ENCODE results near the gene PPP2R2B.

Gene PPP2R2B

DNA sequence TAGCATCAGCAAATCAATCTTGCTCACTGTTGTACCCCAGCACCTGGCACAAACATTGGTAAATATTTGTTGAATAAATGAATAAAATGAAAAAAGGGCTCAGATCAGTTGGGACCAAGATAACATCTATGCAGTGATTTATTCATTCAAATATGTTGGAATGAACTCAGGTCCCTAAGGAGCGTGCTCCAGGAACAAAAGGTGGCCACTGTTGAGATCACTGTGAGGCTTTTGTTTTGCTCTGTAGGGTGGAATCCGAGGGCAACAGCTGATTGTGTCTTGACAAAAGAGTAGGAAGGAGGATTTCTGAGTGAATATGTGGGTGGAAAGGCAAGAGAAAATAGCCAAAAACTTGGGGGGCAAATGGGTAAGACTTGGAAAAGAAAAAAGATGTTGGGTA is 89.7 kb downstream of the PPP2R2B start:
- TF ChIP-seq, protein P1, sequence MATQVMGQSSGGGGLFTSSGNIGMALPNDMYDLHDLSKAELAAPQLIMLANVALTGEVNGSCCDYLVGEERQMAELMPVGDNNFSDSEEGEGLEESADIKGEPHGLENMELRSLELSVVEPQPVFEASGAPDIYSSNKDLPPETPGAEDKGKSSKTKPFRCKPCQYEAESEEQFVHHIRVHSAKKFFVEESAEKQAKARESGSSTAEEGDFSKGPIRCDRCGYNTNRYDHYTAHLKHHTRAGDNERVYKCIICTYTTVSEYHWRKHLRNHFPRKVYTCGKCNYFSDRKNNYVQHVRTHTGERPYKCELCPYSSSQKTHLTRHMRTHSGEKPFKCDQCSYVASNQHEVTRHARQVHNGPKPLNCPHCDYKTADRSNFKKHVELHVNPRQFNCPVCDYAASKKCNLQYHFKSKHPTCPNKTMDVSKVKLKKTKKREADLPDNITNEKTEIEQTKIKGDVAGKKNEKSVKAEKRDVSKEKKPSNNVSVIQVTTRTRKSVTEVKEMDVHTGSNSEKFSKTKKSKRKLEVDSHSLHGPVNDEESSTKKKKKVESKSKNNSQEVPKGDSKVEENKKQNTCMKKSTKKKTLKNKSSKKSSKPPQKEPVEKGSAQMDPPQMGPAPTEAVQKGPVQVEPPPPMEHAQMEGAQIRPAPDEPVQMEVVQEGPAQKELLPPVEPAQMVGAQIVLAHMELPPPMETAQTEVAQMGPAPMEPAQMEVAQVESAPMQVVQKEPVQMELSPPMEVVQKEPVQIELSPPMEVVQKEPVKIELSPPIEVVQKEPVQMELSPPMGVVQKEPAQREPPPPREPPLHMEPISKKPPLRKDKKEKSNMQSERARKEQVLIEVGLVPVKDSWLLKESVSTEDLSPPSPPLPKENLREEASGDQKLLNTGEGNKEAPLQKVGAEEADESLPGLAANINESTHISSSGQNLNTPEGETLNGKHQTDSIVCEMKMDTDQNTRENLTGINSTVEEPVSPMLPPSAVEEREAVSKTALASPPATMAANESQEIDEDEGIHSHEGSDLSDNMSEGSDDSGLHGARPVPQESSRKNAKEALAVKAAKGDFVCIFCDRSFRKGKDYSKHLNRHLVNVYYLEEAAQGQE (IDR thresholded peaks at IDR 0.05; ENCODE audit: low read depth) = no peak
- TF ChIP-seq FOXM1 (IDR thresholded peaks at IDR 0.05; ENCODE audit: borderline replicate concordance, low read depth) (no peak), EGR1 (IDR thresholded peaks at IDR 0.05) (no peak), NFIC (IDR thresholded peaks at IDR 0.05) (no peak), TCF12 (IDR thresholded peaks at IDR 0.05; ENCODE audit: low read depth) (no peak), RAD21 (IDR thresholded peaks at IDR 0.05; ENCODE audit: low read depth) (no peak), YY1 (IDR thresholded peaks at IDR 0.05; ENCODE audit: low read depth) (no peak), TEAD4 (IDR thresholded peaks at IDR 0.05) (no peak), CREB1 (IDR thresholded peaks at IDR 0.05; ENCODE audit: low read depth) (no peak), EP300 (IDR thresholded peaks at IDR 0.05; ENCODE audit: borderline replicate concordance) (no peak), ZBTB7A (IDR thresholded peaks at IDR 0.05; ENCODE audit: low read depth) (no peak)
- TF ChIP-seq, protein P2, sequence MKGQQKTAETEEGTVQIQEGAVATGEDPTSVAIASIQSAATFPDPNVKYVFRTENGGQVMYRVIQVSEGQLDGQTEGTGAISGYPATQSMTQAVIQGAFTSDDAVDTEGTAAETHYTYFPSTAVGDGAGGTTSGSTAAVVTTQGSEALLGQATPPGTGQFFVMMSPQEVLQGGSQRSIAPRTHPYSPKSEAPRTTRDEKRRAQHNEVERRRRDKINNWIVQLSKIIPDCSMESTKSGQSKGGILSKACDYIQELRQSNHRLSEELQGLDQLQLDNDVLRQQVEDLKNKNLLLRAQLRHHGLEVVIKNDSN (IDR thresholded peaks at IDR 0.05) = no peak
- TF ChIP-seq, protein P3, sequence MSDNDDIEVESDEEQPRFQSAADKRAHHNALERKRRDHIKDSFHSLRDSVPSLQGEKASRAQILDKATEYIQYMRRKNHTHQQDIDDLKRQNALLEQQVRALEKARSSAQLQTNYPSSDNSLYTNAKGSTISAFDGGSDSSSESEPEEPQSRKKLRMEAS (IDR thresholded peaks at IDR 0.05) = no peak

DNA sequence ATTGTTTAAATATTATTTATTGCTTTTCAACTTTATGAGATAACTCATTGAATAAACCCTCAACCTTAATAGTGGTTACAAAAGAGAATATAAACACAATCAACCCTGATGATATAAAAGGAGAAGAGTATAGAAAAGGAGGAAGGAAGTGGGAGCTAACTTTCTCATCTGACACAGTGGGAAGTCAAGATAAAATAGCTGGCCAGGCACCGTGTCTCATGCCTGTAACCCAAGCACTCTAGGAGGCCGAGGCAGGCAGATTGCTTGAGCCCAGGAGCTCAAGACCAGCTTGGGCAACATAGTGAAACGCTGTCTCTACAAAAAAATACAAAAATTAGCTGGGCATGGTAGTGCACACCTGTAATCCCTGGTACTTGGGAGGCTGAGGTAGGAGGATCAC is 93.5 kb downstream of the PPP2R2B start:
- TF ChIP-seq, protein P1 (IDR thresholded peaks at IDR 0.05; ENCODE audit: low read depth) = no peak
- TF ChIP-seq RAD21 (IDR thresholded peaks at IDR 0.05; ENCODE audit: low read depth) (no peak), TEAD4 (IDR thresholded peaks at IDR 0.05) (no peak), TAF1 (IDR thresholded peaks at IDR 0.05; ENCODE audit: low read depth) (no peak), CEBPB (IDR thresholded peaks at IDR 0.05) (no peak), YY1 (IDR thresholded peaks at IDR 0.05; ENCODE audit: low read depth) (no peak), CREB1 (IDR thresholded peaks at IDR 0.05; ENCODE audit: low read depth) (no peak), TCF12 (IDR thresholded peaks at IDR 0.05; ENCODE audit: low read depth) (no peak), FOXM1 (IDR thresholded peaks at IDR 0.05; ENCODE audit: borderline replicate concordance, low read depth) (no peak), NFIC (IDR thresholded peaks at IDR 0.05) (no peak), EP300 (IDR thresholded peaks at IDR 0.05; ENCODE audit: borderline replicate concordance) (no peak), EGR1 (IDR thresholded peaks at IDR 0.05) (no peak)
- TF ChIP-seq, protein P3 (IDR thresholded peaks at IDR 0.05) = no peak

DNA sequence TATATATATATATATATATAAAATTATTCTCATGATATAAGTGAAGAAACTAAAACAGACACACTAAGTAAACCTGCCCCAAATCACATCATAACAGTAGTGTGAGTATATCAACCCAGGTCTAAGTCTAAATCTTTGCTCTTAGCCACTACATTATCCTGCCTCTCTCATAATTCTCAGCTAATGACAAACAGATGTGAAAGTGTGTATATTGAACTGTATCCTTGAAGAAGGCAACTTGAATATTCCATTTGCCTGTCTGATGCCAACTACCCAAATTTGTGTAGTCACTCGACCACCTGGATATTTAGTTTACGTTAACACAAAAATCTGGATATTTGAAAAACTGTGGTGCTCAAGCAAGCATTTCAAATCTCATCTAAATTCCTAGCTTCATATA is 97.4 kb downstream of the PPP2R2B start:
- no peak for TF ChIP-seq TEAD4 (IDR thresholded peaks at IDR 0.05)
- TF ChIP-seq, protein P3 (IDR thresholded peaks at IDR 0.05) = no peak
- no peak for TF ChIP-seq RAD21 (IDR thresholded peaks at IDR 0.05; ENCODE audit: low read depth)
- TF ChIP-seq EGR1 (IDR thresholded peaks at IDR 0.05) = no peak
- no peak for TF ChIP-seq TAF1 (IDR thresholded peaks at IDR 0.05; ENCODE audit: low read depth)
- TF ChIP-seq CREB1 (IDR thresholded peaks at IDR 0.05; ENCODE audit: low read depth) = no peak
- TF ChIP-seq YY1 (IDR thresholded peaks at IDR 0.05; ENCODE audit: low read depth) = no peak
- TF ChIP-seq, protein P1 (IDR thresholded peaks at IDR 0.05; ENCODE audit: low read depth) = no peak
- TF ChIP-seq EP300 (IDR thresholded peaks at IDR 0.05; ENCODE audit: borderline replicate concordance) = no peak
- TF ChIP-seq FOXM1 (IDR thresholded peaks at IDR 0.05; ENCODE audit: borderline replicate concordance, low read depth) = no peak
- TF ChIP-seq TCF12 (IDR thresholded peaks at IDR 0.05; ENCODE audit: low read depth) = no peak
- no peak for TF ChIP-seq NFIC (IDR thresholded peaks at IDR 0.05)
- TF ChIP-seq, protein P2 (IDR thresholded peaks at IDR 0.05) = no peak
- TF ChIP-seq CEBPB (IDR thresholded peaks at IDR 0.05) = no peak
- no peak for TF ChIP-seq ZBTB7A (IDR thresholded peaks at IDR 0.05; ENCODE audit: low read depth)

DNA sequence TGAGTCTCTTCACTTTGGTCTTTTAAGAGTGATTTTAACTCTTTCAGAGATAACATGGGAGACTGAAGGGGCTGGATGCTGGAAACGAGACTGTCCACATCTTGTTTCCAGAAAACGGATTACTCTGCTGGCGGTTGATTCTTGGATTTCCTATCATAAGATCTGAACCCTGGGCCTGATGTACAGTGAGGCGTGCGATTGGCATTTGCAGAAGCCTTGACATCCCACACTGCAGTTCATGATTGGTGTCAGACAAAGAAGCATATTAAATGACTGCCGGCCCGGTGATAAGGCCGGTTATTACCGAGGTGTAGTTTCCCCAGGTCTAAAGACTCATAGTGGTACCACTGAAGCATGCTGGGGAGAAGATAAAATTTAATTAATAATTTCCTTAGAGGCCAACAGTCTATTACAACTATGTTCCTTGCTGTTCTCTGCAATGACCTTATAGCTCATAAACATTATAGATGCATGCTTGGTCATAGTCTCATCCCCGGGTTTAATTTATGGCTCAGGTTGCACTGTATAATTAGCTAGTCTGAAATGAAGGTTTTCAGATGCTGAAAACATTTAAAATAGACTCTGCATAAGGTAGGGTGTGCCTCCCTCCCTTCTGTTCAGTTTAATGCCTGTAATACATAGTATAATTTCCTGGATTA is 99.2 kb downstream of the PPP2R2B start:
- no peak for TF ChIP-seq EP300 (IDR thresholded peaks at IDR 0.05; ENCODE audit: borderline replicate concordance)
- no peak for TF ChIP-seq TAF1 (IDR thresholded peaks at IDR 0.05; ENCODE audit: low read depth)
- no peak for TF ChIP-seq NFIC (IDR thresholded peaks at IDR 0.05)
- TF ChIP-seq, protein P3 (IDR thresholded peaks at IDR 0.05) = no peak
- TF ChIP-seq CEBPB (IDR thresholded peaks at IDR 0.05) = no peak
- TF ChIP-seq YY1 (IDR thresholded peaks at IDR 0.05; ENCODE audit: low read depth) = no peak
- no peak for TF ChIP-seq TEAD4 (IDR thresholded peaks at IDR 0.05)
- no peak for TF ChIP-seq TCF12 (IDR thresholded peaks at IDR 0.05; ENCODE audit: low read depth)
- no peak for TF ChIP-seq ZBTB7A (IDR thresholded peaks at IDR 0.05; ENCODE audit: low read depth)
- TF ChIP-seq, protein P2 (IDR thresholded peaks at IDR 0.05) = no peak
- no peak for TF ChIP-seq FOXM1 (IDR thresholded peaks at IDR 0.05; ENCODE audit: borderline replicate concordance, low read depth)
- TF ChIP-seq RAD21 (IDR thresholded peaks at IDR 0.05; ENCODE audit: low read depth) = no peak
- TF ChIP-seq EGR1 (IDR thresholded peaks at IDR 0.05) = no peak
- TF ChIP-seq CREB1 (IDR thresholded peaks at IDR 0.05; ENCODE audit: low read depth) = no peak
- TF ChIP-seq, protein P1 (IDR thresholded peaks at IDR 0.05; ENCODE audit: low read depth) = no peak
